Superior temporal gyrus (tissue), 1 donor: ENCODE results near the gene KRTAP17-1.
"Not testable (repeated sequence)": the region's sequence is repeated elsewhere in the genome, so short reads cannot be mapped to it uniquely, and the experiment has no call there.

Experiments used
- DNase-seq: peaks from one replicate; pipeline ENCODE4 v3.0.0-alpha.2; 2016; ENCODE audit errors: extremely low spot score

The KRTAP17-1 gene, protein sequence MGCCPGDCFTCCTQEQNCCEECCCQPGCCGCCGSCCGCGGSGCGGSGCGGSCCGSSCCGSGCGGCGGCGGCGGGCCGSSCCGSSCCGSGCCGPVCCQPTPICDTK

DNA sequence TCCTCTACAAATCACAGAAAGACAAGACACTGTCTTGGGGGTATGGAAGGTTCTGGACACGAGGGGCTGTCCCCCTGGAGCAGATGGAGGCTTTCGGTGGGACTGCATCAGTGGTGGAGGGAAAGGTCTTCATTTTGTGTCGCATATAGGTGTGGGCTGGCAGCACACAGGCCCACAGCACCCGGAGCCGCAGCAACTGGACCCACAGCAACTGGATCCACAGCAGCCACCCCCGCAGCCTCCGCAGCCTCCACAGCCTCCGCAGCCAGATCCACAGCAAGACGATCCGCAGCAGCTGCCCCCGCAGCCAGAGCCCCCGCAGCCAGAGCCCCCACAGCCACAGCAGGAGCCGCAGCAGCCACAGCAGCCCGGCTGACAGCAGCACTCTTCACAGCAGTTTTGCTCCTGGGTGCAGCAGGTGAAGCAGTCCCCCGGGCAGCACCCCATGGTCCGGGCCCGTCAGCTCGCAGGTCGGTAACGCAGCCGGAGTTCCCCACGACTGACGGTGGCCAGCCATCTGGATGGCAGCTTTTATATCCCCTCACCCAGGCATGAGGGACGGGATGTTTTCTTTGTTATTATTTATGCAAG, at the start of gene KRTAP17-1:
Gene KRTAP17-1, minus strand, starts transcription at position 507 of the 591 bp plus-strand sequence. Its CDS starts 60 bp downstream, at position 447.
- DNase-seq = no peak

DNA sequence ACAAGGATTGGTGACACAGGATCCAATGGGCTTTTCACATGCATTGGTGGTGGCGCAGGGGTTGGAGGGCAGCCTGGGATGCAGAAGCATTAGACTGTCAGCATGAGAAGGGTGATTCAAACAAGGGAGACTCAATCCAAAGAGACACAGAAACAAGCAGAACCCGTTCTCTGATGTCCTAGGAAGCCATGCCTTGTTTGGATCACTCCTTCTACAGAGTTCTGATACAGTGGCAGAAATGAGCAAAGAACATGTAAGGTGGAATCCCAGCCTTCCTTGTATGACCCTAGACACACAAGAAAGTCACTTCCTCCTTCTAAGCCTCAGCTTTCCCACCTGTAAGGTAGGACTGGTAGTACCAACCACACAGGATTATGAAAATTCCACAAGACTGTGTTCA, 48.4 kb upstream of the KRTAP17-1 start:
- no peak for DNase-seq

DNA sequence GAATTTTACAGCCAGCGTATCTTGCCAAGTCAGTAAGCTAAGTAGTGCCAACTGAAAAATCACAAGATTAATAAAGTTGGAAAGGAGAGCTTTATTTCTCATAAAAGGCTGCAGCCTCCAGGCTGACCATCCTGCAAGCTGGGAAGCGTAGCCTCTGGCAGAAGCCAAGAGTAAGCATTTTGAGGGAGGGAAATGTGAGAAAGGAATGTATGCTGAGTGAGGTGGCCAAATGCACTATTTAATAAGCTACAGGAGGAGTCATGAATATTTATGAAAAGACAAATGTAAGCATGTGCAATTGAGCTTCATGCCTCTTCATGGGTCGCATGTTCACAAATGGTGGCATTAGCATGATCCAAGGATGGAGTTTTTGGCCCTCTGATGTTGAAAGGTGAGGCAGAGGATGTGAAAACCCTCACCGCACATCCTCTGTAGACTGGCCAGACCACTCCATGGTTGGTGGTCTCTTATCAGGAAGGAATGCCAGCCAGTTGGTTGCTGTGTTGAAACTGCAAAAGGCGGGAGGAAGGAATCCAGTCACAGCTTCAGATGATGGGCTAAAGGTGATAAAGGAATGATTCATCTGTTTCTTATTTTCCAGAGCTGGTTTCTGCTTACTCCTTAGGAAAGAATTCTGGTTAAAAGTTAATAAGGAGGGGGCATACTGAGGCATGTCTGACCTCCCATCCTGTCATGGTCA, 44.9 kb upstream of the KRTAP17-1 start:
- DNase-seq = no peak

DNA sequence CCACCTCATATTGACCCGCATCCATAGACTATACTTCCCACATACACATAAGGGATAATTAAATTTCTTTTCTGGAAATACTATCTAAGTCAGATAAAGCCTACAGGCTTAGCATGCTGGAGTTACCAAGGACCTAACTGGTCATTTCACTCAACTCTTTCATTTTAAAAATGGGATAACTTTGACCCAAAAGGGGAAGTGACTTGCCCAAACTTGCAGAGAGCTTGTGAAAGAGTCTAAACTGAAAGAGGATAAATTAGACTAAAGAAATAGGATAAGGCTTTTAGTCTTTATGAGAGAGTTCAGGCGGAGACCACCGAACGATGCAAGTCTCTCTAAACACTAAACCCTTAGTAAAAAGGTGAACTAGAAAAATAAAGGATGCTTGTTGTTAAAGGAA, 39.0 kb upstream of the KRTAP17-1 start:
- no peak for DNase-seq

DNA sequence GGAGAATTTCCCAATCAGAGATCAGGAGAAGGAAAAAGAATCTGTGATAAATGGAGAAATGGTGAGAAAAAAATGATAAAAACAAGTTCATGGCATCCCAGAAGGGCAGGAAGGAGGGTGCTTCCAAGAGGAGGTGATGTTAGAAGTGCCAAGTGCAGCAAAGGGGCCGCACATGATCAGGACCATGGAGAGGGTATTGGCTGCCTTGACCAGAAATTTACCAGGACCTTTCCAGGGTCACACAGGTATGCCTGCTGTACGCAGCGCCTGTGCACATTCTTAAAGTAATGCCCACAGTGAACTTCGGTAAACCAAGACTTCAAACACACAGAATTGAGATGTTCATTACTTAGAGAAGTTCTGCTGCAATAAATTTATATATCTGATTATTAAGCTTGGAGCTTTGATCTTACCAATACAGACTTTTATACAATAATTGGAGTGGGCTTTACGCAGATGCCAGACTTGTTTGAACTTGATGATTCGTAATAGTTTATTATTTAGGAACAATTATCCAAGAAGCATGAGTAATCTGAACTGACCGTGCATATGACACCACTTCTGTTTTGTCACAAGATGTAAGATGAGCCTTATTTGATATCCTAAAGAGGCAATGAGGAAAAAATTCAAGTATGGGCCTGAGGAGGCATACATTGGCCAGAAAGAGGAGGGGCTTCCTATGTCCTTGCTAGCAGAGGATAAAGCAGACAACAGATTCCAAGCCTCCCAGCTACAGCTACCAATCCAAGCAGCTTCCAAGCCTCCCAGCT, 37.3 kb upstream of the KRTAP17-1 start:
- DNase-seq = no peak

DNA sequence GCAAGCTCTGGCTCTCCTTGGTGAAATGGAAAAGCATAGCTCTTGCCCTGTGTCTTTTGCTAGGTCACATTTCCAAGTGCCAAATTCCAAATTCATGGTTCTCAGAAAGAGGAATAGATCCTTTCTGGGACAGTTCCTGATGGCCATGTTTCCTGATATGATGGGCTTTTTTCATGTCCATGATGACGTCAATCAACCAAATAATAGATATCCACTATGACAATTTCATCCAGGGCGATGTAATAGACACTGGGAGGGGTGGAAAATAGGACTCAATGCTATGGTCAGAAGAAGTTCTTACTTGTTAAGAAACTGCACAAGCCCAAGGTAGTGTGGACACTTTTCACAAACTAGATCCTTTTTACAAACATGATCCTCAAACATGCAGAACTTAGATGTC, 35.7 kb upstream of the KRTAP17-1 start:
- DNase-seq = no peak

DNA sequence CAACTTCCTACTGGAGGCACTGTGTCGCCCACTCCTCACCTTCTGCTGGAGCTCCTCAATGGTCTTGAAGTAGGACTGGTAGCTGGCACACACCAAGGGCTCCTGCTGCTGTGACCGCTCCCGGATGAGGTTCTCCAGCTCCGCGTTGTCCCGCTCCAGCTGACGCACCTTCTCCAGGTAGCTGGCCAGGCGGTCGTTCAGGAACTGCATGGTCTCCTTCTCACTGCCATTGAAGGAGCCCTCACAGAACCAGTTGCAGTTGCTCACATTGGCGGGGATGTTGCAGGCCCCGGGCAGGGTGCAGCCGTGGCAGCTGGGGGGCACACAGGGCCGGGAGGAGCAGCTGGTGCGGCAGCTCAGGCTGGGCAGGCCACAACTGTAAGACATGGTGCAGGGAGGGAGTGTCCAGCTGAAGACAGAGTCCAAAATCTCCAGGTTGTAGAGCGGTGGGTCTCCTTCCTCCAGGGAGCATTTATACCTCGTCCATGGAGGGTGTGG, 34.9 kb upstream of the KRTAP17-1 start, which contains the start of gene KRT33A:
Gene KRT33A, minus strand, starts transcription at position 448 of the 498 bp plus-strand sequence. Its CDS starts 61 bp downstream, at position 387.
- not testable (repeated sequence) for DNase-seq

DNA sequence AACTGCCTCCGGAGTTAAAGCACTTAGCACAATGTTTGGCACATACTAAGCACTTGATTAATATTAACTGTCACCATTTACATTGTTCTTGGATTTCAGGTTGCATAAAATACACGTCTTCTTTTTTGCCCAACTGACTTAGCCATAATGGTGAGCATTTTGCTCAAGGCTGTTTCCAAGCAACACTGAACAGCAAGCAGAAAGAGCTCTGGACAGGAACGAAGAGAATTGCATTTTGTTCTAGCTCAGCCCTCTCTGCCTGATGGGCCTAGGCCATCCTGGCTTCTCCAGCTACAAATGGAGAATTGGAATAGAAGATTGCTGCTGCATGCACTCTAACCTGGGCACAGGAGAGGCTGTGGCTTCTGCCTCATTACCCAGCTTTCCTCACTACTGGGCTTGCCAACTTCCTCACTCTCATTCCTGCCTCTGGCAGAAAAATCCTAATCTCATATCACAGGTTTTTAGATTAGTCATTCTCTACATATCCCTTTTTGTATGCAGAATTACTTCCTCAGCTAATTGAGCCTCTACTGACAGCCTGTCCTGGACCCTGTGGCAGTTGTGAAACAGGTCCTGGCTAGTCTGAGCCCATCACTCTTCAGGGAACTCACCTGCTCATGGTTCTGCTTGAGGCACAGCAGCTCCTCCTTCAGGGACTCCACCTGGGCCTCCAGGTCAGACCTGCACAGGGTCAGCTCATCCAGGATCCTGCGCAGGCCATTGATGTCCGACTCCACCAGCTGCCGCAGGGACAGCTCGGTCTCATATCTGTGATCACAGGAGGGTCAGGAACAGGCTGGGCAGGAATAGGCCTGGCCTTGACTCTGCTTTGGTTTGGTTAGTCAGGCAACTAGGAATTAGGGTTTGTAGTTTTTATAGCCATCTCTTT, 32.6 kb upstream of the KRTAP17-1 start:
- DNase-seq = peak; percentile 11

DNA sequence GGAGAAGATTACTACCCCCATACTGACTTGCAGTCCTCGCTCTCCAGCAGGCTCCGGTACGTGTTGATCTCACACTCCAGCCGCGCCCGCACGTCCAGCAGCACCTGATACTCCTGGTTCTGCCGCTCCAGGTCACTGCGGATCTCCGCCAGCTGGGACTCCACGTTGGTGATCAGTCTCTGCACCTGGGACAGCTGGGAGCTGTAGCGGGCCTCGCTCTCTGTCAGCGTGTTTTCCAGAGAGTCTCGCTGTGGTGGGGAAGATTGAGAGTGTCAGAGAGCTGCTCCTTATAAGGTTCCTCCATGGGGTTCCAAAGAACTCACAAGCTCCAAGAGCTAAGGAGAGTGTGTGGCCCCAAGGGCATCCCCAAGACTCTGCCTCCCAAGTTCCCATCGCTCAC, 30.9 kb upstream of the KRTAP17-1 start:
- DNase-seq = not testable (repeated sequence)

DNA sequence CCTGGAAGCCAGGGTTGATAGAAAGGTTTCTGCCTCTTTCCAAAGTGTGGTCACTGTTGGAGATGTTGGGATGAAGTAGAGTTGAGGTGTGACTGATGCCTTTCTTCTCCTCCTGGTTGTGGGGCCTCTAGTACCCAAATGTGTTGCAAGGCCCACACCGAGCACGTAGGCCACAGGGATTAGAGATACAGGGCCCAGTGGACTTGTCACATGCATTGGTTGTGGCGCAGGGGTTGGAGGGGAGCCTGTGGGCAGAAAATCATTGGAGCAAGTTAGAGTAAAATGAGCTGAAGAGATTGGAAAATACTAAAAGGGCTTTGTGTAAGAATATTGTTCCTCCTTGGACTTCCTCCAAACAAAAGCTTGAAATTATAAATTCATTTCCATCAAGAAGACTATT, 30.5 kb upstream of the KRTAP17-1 start:
- no peak for DNase-seq

DNA sequence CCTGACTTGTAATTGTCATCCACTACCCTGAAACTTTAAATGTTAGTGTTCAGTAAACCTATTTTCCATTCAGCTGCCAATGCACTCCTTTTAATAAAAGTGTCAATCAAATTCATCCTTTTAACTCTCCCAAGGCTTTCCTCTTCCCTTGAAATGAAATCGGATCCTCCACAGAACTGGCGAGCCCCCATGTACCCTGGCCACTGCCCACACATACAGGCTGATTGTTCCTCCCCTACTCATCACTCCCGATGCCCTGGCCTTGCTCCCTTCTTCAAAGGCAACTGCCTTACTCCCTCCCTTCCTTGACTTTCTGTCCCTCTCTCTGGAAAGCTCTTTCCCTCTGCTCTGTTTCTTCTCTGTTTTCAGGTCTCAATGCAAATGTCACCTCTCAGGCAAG, 27.5 kb upstream of the KRTAP17-1 start:
- no peak for DNase-seq

DNA sequence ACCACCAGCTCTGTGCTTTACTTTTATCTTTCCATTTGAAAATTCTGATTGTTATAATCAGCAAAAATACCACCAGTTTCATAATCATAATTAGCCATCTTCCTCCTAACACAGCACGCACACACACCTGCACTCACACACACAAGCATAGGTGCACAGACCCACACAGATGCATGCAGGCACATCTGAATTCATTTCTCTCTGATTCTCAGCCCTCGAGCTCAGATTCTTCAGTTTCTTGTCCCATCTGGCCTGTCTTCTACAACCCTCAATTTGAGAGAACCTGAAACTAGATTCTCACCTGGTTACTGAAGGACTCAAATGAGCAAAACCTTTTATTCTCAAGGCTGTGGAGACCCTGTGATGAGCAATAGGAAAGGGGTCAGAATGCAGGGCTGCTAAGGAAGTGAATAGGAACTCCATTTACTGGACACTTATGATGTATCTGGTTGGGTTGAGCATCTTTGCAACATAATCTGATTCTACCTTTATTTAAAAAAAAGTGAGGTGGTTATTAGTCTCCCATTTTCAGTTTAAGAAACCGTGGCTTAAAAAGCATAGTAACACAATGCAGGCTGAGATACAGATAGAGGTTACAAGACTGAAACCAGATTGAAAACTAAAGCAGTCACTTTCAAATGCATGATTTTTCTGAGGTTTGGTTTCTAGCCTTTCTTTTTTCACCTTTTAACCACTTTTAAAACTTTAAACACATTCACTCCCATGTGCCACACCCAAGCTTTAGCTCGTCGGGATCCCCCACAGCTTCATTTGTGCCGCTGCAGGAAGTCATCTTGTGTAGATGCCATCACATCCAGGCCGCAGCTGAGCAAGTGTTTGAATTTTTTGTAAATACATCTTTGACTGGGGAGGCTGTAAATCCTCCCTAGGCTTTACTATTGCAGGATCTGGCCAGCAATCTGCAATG, 25.7 kb upstream of the KRTAP17-1 start:
- no peak for DNase-seq

DNA sequence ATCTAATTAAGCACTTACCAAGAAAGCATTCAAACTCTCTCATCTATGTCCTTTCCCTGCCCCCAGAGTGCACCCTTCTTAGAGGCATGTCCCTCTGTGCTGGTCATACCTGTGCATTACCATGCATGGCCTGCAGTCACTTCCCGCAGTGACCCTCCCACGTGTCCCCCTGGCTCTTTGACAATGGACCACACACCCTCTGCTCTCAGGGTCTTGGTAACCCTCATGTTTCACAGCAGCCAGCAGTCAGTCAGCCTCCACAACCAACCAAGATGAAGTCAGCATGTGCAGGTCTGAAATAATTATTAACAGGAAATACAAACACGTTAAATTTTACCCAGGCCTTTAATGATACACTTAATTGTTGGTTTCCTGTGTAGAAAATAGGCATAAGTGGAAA, 25.0 kb upstream of the KRTAP17-1 start:
- DNase-seq = no peak

DNA sequence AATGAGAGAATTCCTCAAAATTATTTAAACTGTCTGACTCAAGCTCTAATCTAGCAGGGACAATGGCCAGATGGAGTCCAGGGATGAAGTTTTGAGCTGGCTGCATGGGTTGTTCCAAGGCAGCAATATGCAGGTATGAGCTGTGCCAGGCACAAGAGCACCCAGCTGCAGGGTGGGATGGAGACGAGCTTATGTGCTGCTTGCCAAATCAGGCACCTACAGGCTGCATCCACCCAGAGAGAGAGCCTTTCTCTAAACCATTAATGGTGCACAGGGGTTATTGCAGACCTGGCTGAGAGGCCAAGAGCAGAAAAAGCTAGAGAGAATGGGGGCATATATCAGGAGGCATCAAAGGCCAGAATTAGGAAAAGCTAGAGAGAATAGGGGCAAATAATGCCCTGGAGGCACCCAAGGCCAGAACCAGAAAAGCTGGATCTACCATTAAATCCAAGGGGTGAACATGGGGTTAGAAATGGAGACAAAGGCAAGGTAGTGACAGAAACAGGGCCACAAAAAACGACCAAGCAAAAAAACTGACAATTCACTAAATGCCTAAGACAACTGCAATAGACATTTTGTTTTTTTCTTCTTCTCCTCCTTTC, 24.2 kb upstream of the KRTAP17-1 start:
- DNase-seq = no peak

DNA sequence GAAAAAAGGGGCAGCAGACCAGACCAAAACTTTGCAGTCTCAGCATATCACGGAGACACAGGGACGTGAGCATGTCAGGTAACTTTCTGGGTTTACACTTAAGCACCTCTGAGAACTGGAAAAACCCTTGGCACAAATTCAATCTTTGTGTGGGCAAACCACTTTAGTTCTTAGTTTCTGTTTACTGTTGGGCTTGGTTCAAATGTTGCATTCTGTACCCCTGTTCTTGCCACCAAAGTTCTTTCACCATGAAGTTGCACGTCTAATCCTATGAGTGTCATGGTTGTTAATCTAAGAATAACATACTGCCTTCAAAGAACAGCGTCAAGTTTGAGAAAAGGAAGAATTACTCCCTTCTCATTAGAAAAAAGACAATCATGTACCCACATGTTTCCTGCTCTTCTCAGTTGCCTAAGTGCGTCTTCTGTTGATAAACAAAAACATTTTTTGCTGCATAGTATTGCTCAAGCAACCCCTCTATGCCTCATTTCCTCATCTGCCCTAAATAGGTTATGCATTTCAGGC, 23.5 kb upstream of the KRTAP17-1 start:
- DNase-seq = no peak

DNA sequence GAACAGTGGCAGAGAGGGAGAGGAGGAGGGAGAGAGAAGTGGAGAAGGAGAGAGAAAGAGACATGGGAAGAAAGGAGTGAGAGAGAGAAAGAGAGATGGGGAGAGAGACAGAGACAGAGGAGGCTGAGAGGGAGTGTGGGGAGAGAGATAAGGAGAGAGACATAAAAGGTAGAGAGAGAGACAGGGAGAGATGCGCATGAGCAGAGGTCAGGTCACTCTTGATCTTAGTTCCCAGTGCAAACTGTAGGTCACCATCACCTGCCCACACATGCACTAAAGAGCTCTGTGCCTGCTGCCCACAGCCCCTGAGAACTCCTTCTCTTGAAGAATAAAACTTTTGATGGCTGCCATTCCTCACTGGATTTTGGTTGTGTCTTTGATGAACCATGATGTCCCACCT, 20.2 kb upstream of the KRTAP17-1 start:
- DNase-seq = no peak

DNA sequence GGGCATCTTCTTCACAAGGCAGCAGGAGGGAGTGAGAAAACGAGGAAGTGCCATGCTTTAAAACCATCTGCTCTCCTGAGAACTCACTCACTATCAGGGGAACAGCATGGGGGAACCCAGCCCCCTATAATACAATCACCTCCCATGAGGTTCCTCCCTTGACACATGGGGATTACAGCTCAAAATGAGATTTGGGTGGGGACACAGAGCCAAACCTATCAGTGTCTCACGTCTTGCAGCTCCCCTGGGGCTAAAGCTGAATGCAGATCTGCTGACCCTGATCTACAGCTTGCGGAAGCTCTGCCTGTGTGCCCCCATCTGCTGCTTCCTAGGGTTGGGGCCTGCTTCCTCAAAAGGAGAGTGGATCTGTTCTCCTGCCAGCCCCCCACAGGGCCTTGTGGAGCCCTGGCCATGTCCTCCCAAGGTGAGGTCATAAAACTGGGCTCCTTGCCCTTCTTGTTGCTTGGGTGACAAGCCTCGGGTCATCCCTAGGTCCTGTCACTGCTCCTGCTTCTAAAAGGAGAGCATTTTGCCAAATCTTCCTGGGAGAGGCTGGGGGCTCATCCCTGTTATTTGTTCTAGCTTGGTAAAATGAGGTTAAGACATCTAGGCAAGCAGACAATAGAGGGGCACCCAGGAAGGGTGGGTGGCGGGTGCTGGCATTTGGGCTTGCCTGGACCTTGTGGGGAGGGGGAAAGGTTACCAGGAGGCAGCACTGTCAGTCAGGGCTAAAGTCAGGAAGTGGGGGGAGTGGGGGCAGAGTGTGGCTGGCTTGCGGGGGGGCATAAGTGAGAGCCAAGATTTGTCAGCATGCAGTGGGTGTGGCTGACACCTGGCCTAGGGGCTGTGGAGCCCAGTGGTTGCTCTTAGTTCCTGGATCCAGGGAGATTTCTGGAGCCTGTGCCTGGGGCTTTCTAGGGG, 19.1 kb upstream of the KRTAP17-1 start:
- DNase-seq = no peak

DNA sequence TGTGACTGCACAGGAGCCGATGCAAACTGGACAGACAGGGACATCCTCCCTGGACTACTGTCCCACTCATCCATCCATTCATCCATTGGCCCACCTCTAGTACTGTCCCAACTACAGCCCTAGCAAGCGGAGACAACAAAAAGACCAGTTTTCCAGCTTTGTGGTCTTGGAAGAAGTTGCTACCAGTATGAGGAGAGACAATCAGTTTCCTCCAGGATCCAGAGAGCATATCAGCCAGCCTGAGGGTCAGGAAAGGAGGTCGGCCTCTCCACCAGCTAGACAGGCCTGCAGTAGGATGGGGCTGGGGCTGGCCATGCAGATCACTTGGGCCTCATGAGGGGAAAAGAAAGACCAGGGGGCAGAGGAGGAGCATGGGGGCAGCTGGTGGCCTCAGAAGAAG, 18.3 kb upstream of the KRTAP17-1 start:
- DNase-seq = no peak
